IPS DF 4.7 (cell line): ENCODE results near the gene FAM3A.
"Not testable (repeated sequence)": the region's sequence is repeated elsewhere in the genome, so short reads cannot be mapped to it uniquely, and the experiment has no call there.

Experiments
- DNase-seq: peaks from one replicate; pipeline ENCODE4 v3.0.0-alpha.2; 2013; ENCODE audit warnings: low spot score; ENCODE audit errors: extremely low read depth

Gene FAM3A

GRCh38 chrX:154515966-154516655, at the start of gene FAM3A:
FAM3A (minus strand) TSS chrX:154516232; CDS start chrX:154515772, 460 bp downstream.
- no peak for DNase-seq

GRCh38 chrX:154562295-154562694, 46.3 kb upstream of the FAM3A start:
- DNase-seq: not testable (repeated sequence)

GRCh38 chrX:154560326-154560725, 44.3 kb upstream of the FAM3A start:
- not testable (repeated sequence) for DNase-seq

- not testable (repeated sequence) for DNase-seq
Measured at GRCh38 chrX:154558896-154559295, 42.9 kb upstream of the FAM3A start.

- not testable (repeated sequence) for DNase-seq
Measured at GRCh38 chrX:154558060-154558690, 42.1 kb upstream of the FAM3A start.

GRCh38 chrX:154552112-154552806, 36.2 kb upstream of the FAM3A start:
- not testable (repeated sequence) for DNase-seq

- DNase-seq: no peak
Measured at GRCh38 chrX:154549766-154550165, 33.7 kb upstream of the FAM3A start.

- DNase-seq: no peak
Measured at GRCh38 chrX:154548028-154548316, 31.9 kb upstream of the FAM3A start.

- no peak for DNase-seq
Measured at GRCh38 chrX:154547245-154548027, 31.4 kb upstream of the FAM3A start, which contains the start of gene IKBKG. IKBKG (plus strand) TSS chrX:154547620; CDS start chrX:154552003, 4,383 bp downstream.

GRCh38 chrX:154546354-154547244, 30.6 kb upstream of the FAM3A start, which contains the start of gene G6PD:
G6PD (minus strand) TSS chrX:154546846; CDS start chrX:154546155, 691 bp downstream.
- DNase-seq: no peak

GRCh38 chrX:154545673-154546274, 29.7 kb upstream of the FAM3A start:
- no peak for DNase-seq

GRCh38 chrX:154542723-154543424, 26.8 kb upstream of the FAM3A start:
- no peak for DNase-seq

GRCh38 chrX:154541896-154542722, 26.1 kb upstream of the FAM3A start:
- DNase-seq: no peak

- DNase-seq: no peak
Measured at GRCh38 chrX:154541589-154541895, 25.5 kb upstream of the FAM3A start.

- no peak for DNase-seq
Measured at GRCh38 chrX:154540897-154541535, 25.0 kb upstream of the FAM3A start.

GRCh38 chrX:154540365-154540764, 24.3 kb upstream of the FAM3A start:
- not testable (repeated sequence) for DNase-seq

GRCh38 chrX:154539077-154539476, 23.0 kb upstream of the FAM3A start:
- DNase-seq: no peak

GRCh38 chrX:154535892-154536291, 19.9 kb upstream of the FAM3A start:
- DNase-seq: no peak
